HK-2 (cell line): ENCODE data around the gene CASP10.
"Not testable (repeated sequence)": the region's sequence is repeated elsewhere in the genome, so short reads cannot be mapped to it uniquely, and the experiment has no call there.

ENCODE experiments used
- DNase-seq: peaks from one replicate; pipeline ENCODE4 v3.0.0-alpha.2; 2018; ENCODE audit not compliant: unreplicated experiment

Gene CASP10

GRCh38 chr2:201156036-201156435 lies 26.9 kb upstream of the CASP10 start:
- DNase-seq: no peak

DNA sequence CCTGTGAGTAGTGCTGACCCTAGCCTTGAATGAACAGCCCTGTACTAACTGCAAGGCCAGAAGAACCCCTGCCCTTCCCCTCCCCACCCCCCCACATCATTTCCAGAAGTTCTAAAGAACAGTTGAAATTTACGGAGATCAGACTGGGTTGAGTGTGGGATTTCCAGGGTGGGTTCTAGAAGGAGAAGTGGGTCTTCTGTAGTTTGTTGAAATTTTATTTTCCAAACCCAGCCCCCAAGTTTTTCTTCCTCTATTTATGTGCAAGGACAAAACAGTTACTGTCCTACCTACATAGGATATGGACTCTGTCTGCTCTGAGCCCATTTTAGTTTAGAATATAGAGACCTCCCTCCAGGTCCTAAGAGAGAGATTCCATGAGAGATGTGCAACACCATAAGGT lies 26.3 kb upstream of the CASP10 start:
- no peak for DNase-seq

DNA sequence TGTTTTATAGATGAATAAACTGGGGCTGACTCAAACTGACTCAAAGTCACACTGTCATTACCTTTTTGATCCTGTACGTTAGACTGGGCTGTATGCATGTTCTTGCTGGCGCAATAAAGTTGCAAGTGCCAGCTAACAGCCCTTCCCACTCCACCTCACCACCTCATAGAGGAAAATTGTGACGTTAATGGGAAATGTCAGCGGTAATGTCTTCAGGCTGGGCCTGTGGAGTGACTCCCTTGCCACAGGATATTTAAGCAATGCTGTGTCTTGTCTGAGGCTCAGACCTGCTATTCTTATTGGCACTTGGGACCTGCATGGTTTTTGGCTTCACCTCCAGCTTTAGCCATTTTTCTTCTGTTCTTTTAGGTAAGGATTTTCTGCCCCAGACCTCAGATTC lies 25.2 kb upstream of the CASP10 start:
- no peak for DNase-seq

GRCh38 chr2:201158111-201158929 lies 24.6 kb upstream of the CASP10 start:
- DNase-seq: no peak

- DNase-seq: no peak
These were observed 18.8 kb upstream of the CASP10 start for GRCh38 chr2:201164166-201164565.

- no peak for DNase-seq
These were observed 15.4 kb upstream of the CASP10 start for GRCh38 chr2:201167546-201167945.

- not testable (repeated sequence) for DNase-seq
These were observed 14.4 kb upstream of the CASP10 start for GRCh38 chr2:201168496-201168895.

GRCh38 chr2:201171259-201171814 lies 11.6 kb upstream of the CASP10 start:
- no peak for DNase-seq

- no peak for DNase-seq
These were observed 10.7 kb upstream of the CASP10 start for GRCh38 chr2:201172279-201172678.

DNA sequence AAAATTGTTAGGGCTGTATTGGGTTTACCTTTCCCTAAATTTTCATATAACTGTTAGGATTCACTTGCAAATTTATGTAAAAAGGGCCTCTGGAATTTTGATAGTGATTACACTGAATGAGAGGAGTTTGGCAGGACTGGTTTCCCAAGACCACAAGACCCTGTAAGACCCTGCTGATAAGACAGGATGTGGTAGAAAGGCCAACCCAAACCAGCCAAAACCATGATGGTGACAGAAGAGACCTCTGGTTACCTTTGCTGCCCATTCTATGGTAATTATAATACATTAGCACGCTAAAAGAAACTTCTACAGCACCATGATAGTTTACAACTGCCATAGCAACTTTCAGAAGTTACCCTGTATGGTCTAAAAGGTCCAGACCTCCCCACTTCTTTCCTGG lies 8.3 kb upstream of the CASP10 start:
- DNase-seq: no peak

DNA sequence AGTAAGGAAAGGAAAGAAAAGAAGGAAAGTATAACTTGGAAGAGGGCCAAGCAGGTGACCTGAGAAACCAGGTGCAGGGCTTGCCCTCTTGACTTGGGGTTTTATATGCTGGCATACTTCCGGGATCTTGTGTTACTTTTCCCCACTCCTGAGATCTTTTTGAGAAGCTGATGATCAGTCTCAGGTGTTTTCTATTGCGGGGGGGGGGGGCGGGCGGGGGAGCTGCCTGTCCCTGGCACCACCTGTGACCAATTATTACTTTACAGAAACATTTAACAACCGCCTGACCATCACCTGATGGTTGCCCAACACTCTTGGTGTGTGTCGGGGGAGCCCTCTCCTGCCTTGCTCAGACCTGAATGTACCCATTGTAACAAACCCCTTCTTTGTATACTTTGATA lies 6.9 kb upstream of the CASP10 start:
- DNase-seq: no peak

- DNase-seq: no peak
These were observed 2.9 kb upstream of the CASP10 start for GRCh38 chr2:201180010-201180409.

- no peak for DNase-seq
These were observed 405 bp downstream of the CASP10 start for GRCh38 chr2:201183365-201183727.

DNA sequence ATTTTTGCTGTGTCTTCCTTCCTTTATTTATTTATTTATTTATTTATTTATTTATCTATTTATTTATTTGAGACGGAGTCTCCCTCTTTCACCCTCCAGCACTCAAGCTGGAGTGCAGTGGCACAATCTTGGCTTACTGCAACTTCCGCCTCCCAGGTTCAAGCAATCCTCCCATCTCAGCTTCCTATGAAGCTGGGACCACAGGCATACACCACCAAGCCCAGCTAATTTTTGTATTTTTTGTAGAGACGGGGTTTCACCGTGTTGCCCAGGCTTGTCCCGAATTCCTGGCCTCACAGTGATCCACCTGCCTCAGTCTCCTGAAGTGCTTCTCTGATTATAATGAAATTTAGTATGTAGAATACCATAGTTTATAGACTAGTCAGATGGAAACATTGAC lies 894 bp downstream of the CASP10 start:
- DNase-seq: not testable (repeated sequence)

DNA sequence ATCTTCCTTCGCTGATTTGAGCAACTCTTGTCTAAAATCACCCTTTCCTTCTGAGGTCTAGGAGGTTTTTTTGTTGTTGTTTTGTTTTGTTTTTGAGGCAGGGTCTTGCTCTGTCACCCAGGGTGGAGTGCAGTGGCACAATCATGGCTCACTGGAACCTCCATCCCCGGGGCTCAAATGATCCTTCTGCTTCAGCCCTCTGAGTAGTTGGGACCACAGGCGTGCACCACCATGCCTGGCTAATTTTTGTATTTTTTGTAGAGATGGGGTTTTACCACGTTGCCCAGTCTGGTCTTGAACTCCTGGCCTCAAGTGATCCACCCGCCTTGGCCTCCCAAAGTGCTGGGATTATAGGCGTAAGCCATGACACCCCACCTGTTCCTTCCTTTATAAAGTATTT lies 1.3 kb downstream of the CASP10 start:
- not testable (repeated sequence) for DNase-seq

DNA sequence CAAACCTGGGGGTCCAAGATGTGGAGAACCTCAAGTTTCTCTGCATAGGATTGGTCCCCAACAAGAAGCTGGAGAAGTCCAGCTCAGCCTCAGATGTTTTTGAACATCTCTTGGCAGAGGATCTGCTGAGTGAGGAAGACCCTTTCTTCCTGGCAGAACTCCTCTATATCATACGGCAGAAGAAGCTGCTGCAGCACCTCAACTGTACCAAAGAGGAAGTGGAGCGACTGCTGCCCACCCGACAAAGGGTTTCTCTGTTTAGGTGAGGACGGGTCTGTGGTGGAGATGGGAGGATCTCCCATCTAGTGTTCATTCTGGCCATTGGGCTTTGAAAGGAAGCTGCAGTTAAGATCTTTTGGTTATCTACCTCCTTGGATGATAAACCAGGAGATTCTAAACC lies 2.9 kb downstream of the CASP10 start:
- DNase-seq: no peak

- DNase-seq: no peak
These were observed 4.0 kb downstream of the CASP10 start for GRCh38 chr2:201186982-201187381.

DNA sequence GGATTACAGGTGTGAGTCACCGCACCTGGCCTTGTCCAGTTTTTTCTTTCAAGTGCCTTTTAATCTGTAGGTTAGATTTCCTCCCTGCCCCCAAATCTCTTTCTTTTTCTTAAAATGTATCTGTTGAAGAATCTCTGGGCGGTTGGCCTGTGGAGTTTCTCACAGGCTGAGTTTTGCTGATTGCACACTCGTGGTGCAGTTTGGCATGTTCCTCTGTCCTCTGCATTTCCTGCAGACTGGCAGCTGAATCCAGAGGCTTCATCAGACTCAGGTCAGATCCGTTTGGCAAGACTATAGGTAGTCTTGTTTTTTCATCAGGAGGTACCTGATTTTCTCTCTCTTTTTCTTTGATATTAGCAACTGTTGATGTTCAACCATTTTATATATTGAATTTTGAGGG lies 5.5 kb downstream of the CASP10 start:
- no peak for DNase-seq

DNA sequence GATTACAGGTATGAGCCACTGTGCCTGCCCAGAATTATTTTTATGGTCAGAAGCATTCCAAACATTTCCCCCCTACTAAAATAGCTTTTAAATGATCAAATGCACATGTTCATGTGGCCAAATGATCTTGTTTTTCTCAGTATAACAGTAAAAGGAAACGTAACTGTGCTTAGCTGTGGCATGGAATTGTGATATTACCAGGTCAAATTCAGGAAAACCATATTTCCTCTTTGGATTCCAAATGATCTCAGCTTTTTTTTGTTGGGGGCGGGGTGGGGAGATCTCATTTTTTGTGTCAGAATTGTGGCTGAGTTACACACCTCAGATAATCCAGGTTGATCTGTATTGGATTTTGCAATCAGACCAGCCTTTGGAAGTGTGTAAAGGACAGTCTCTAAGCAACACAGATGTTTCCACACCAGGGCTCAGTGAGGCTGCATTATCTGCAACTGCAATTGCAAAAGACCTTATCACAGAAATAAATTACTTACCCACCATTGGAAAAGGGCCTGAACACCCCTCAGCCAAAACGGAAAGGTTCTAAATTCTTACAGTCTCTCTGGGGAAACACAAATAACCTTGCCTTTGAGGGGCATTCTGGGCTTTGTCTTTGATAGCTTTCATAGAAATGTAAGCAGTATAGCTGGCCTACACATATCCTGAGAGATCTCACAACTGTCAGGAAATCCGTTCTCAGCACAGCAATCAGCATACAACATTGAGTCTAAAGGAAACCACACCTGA lies 8.4 kb downstream of the CASP10 start:
- DNase-seq: no peak

DNA sequence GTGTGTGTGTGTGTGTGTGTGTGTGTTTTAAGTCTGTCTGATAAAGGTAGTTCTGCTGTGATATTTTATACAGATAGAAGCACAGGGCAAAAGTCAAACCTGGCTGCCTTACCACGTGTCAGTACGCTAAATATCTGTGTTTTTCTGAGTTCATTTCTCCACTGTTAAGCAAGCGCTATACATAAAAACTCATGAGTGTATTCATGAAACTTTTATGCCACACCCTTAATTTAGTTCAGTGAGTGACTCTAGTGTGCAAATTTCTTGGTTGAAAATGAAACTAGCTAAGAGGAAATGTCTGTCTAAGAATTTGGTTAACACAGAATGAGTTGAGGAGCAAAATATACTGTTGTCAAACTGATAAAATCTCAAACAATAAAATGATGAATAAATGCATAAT lies 11.2 kb downstream of the CASP10 start:
- DNase-seq: no peak

DNA sequence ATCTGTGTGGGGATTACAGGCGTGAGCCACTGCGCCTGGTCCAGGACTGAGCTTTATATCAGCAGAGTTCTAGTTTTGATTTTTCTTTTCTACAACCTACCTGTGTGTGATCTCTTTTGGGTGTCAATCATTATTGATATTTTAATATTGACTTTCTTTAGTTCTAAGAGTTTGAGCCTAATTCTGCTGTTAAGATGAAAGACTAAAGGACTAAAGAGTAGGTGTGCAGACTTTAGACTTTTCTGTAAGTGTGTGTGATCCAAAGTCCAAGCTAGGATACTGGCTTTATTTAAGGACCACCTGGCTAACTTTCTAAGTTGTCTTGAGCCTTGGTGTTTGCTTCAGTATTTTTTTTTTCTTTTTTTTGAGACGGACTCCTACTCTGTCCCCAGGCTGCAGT lies 12.4 kb downstream of the CASP10 start:
- no peak for DNase-seq

DNA sequence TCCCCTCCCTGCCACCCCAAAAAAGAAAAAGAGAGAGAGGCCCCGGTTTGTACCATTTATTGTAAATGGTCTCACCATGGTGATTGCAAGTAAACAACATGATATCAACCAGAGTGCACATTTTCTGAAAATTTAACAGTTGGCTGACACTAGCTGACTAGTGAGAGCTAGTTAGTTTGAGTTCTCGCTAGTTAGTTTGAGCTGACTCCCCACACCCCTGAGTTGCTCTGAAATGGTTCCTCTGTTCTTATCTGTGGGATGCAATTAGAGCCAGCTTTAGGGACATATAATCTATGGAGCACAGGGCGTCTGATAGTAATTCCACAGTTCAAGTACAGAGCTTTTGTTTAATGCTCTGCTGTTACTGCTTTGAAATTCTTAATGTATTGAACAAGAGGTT lies 13.1 kb downstream of the CASP10 start:
- no peak for DNase-seq

GRCh38 chr2:201196803-201197202 lies 13.9 kb downstream of the CASP10 start:
- DNase-seq: no peak
